ENCODE measurements around the gene ANKRD35.
"Not testable (repeated sequence)": the region's sequence is repeated elsewhere in the genome, so short reads cannot be mapped to it uniquely, and the experiment has no call there.

Gene ANKRD35, protein sequence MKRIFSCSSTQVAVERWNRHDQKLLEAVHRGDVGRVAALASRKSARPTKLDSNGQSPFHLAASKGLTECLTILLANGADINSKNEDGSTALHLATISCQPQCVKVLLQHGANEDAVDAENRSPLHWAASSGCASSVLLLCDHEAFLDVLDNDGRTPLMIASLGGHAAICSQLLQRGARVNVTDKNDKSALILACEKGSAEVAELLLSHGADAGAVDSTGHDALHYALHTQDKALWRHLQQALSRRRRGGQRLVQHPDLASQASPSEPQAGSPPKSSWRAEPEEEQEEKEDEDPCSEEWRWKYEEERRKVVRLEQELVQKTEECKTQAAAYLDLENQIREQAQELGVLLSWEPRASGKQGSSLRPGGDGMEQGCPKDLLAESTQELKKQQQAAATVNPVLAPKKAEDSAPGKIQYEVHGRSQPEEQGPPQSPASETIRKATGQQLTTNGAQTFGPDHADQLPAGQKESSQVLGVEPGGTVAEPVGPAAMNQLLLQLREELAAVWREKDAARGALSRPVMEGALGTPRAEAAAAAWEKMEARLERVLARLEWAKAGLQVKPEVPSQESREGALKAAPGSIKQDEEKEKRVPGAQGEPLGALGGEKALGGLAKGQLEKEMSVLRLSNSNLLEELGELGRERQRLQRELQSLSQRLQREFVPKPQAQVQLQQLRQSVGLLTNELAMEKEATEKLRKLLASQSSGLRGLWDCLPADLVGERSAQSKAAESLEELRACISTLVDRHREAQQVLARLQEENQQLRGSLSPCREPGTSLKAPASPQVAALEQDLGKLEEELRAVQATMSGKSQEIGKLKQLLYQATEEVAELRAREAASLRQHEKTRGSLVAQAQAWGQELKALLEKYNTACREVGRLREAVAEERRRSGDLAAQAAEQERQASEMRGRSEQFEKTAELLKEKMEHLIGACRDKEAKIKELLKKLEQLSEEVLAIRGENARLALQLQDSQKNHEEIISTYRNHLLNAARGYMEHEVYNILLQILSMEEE
- total RNA-seq = 0.14 to 0.48 reads per million in 2 donors

DNA sequence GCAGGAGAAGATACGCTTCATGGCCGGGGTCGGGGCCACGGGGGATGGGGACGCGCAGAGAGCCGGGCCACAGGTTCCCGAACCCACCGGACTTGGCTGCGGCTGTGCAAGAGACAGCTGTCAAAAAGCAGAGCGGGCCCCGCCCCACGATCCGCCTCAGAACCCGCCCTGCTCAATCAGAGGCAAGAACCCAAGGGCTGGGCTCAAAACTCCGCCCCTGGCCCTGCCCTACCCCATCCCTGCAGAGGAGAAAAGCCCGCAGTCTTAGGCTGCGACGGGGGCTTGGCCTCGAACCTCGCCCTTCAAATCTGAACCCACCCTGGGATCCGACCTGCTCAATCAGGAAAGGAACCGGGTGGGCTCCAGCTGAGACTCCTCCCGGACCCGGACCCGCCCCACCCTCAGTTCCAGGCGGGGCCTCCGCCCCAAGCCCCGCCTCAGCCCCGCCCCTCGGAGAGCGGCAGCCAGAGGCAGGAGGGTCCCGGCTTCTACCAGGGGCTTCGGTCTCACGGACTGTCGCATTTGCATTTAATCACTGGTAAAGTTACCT, at the start of gene ANKRD35:
Gene ANKRD35 (minus strand): TSS at position 129 of the 550 bp plus-strand sequence. CDS start 108 bp downstream, at position 21.
- DNase-seq = peak; percentile 79

GRCh38 chr1:145932522-145933009, 46.9 kb upstream of the ANKRD35 start:
- not testable (repeated sequence) for DNase-seq

GRCh38 chr1:145927916-145928643, 42.4 kb upstream of the ANKRD35 start:
- no peak for DNase-seq

DNA sequence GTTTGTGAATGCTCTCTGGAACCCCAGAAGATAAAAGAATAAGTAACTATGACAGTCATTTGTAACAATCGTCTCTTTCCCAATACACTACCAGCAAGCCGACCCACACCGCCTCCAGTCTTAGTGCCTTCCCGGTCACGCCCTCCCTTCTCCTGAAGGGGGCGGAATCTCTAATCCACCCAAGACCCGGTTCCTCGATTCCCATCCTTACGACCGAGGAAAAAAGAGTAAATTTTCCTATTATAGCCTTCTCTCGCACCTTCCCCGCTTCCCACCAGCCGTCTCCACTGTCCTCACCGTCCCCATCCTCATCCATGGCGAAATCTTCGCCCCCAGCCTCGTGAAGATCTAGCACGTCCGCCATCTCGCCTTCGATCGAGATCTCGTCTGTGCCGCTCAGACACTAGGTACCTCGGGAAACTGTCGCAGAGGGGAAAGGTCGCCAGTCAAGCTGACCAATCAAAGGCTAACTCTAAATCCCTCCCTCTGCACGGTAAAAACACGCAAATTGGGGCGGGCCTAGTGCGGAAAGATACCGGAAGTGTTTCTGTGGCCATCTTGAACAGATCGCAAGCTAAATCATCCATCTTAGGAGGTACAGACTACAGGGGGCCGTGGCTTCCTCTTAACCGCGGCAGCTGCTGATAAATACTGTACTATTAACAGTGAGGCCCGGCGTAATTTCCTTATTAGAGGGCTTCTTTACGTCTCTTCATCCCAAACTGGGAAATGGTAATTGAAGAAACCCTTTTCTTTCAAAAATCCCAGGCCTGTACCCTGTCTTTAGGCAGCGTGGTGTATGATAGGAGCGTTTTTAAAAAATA, 41.6 kb upstream of the ANKRD35 start, which contains the start of gene RBM8A:
Gene RBM8A (minus strand): TSS at position 422 of the 824 bp plus-strand sequence. CDS start 58 bp downstream, at position 364.
- peak; percentile 84 for DNase-seq

DNA sequence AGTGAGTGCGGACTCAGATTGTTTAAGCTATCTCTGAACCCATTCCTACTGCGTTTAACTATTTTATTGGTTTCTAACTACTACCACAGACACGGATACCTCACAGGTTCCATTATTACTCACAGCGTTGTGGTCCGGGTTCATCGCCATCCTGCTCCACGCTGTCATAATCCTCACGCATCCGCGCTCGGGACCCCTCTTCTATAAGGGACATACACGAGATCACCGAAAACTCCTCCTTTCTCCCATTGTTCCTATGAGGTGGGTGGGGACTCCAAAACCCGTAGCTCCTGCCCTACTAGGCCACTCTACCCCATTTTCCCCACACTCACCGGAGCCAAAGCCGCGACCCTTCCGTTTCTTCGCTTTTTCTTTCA, 41.0 kb upstream of the ANKRD35 start:
- no peak for DNase-seq

GRCh38 chr1:145922266-145922665, 36.6 kb upstream of the ANKRD35 start:
- no peak for DNase-seq

GRCh38 chr1:145920297-145920696, 34.6 kb upstream of the ANKRD35 start:
- not testable (repeated sequence) for DNase-seq

GRCh38 chr1:145918992-145919939, 33.6 kb upstream of the ANKRD35 start:
- DNase-seq = no peak

- DNase-seq = peak; percentile 88
These were observed 32.7 kb upstream of the ANKRD35 start, which contains the start of gene PEX11B for GRCh38 chr1:145918144-145918991. PEX11B (minus strand) TSS chr1:145918717; CDS start chr1:145918688, 29 bp downstream.

DNA sequence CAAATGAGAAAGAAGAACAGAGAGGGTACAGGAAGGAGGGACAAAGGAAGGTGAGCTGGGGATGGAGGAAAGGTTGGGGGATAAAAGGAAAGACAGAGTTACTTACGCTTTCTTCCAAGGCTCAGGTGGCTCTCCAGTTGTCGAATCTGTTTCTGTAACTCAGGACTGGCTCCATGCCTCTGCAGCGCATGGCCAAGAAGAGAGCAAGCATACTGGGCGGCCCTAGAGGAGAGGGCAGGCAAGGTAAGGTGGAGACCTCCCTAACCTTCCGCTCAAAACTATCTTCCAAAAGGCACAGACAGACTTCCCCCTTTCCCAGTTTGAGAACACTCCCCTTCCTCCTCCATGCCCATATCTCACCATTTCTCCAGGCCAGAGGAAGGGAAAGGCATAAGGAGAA, 31.9 kb upstream of the ANKRD35 start:
- no peak for DNase-seq

GRCh38 chr1:145916745-145917144, 31.1 kb upstream of the ANKRD35 start:
- DNase-seq = no peak

- no peak for DNase-seq
These were observed 26.5 kb upstream of the ANKRD35 start for GRCh38 chr1:145912128-145912641.

GRCh38 chr1:145908653-145909052, 23.0 kb upstream of the ANKRD35 start:
- no peak for DNase-seq

DNA sequence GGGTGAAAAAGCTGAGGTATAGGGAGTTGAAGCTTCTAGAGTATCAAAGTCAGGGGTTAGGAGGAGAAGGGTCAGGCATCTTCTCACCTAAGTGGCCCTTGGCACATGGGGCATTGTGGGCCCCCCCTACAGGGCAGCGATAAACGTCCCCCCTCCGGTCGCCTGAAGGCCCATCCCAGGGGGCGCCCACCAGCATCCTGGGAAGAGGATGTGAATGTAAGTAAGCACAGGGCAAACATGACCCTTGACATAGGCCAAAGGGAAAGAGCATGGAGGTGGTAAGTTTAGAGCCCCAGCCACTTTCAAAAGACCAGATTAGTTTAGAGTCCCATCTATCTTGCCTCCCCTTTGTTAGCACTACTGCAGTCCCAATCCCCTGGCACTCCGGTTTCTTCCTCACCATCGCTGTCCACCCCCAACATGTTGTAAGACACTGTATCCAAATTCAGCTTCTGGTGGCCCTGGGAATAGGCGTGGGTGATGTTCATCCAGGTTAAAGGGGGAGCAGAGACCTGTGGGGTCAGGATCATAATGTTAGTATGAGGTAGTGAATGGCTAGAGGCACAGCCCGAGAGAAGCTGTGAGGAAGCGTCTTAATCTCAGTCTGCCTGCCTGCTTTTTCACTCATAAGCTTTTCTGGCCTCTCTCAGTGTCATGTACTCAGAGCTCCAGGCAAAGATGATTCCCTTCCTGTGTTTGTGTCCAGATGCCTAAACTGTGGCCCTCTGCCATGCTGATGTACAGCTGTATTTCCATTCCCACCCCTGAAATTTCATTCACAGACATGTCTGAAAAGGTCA, 21.5 kb upstream of the ANKRD35 start:
- DNase-seq = no peak

DNA sequence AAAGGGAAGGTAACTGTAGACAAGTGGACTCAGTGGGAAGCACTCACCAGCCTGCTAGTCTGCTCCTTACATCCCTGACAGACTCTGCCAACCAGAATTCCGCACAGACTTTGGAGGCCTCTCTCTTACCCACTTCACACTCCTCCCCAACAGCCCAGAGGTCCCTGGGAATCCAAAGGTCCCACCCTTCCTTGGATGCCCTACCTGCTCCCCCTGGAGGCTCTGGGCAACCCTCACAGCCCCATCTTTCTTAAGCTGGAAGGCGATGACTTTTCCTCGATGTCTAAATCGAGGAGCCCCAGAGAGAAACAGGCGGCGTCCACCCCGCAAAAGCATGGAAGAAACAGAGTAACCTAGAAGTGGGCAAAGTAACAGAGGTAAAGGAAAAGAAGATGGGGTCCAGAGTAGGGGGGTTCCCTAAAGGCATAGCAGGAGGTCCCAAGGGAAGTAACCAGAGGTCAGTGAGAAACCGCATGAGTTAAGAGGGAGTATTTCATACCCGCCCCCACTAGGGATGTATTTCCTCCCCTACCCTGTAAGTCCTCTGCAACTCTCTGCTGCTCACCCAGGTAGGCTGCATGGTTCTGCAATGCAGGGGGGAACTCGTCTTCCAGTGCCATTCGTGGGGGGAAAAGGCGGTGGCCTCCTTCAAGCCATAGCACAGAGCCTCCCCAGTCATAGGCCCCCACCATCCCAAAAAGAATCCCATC, 15.8 kb upstream of the ANKRD35 start:
- no peak for DNase-seq

GRCh38 chr1:145898756-145899155, 13.1 kb upstream of the ANKRD35 start:
- no peak for DNase-seq

- DNase-seq = no peak
These were observed 12.3 kb upstream of the ANKRD35 start for GRCh38 chr1:145897969-145898368.

Data from T-helper 9 cell (primary cell).